Neutrophil (primary cell): ENCODE measurements around the gene IL20.

ENCODE experiments used
- H3K27ac ChIP-seq: fragments of 200-600 bp; sonication (generic); 2 replicates; pipeline ENCODE4 v1.5.1; 2016; ENCODE audit warnings: mild to moderate bottlenecking, moderate library complexity
- H3K27me3 ChIP-seq: fragments of 200-600 bp; sonication (generic); 2 replicates; pipeline ENCODE4 v1.6.0; 2016; ENCODE audit warnings: mild to moderate bottlenecking
- H3K36me3 ChIP-seq: fragments of 200-600 bp; sonication (generic); 2 replicates; pipeline ENCODE4 v1.5.1; 2017
- H3K4me1 ChIP-seq, 2 experiments: fragments of 200-600 bp in 1 of 2; sonication (generic) in 1 of 2; 1 replicate in 1 of 2; 2 replicates in 1 of 2; pipeline versions ENCODE4 v1.5.1 to v1.6.1; 2013 to 2016; ENCODE audit warnings: low read depth in 1 of 2, low read length in 1 of 2, mild to moderate bottlenecking in 1 of 2, moderate library complexity in 1 of 2; ENCODE audit not compliant: control insufficient read depth in 1 of 2, insufficient read depth in 1 of 2
- H3K4me3 ChIP-seq, 2 experiments: fragments of 200-600 bp in 1 of 2; sonication (generic) in 1 of 2; 1 replicate in 1 of 2; 2 replicates in 1 of 2; pipeline ENCODE4 v1.5.1; 2013 to 2016; ENCODE audit warnings: low read depth in 1 of 2, low read length in 1 of 2, mild to moderate bottlenecking in 1 of 2, moderate library complexity in 1 of 2
- H3K9me3 ChIP-seq: fragments of 200-600 bp; sonication (generic); 2 replicates; pipeline ENCODE4 v1.5.1; 2016
- CTCF ChIP-seq: fragments of 200-600 bp; sonication (generic); IDR thresholded peaks from 2 replicates; pipeline ENCODE4 v1.5.1; 2016; ENCODE audit warnings: antibody characterized with exemption

Gene IL20

GRCh38 chr1:206842854-206843253 lies 22.6 kb upstream of the IL20 start:
- Histone ChIP-seq H3K27me3 (no peaks in the 10 kb centered on the region), H3K9me3 (no peaks in the 10 kb centered on the region), H3K4me1 (no peaks in the 10 kb centered on the region), H3K27ac (no peak overlapping the region), H3K4me3 (no peak overlapping the region), H3K36me3 (no peaks in the 10 kb centered on the region)
- TF ChIP-seq CTCF, result no peak

- TF ChIP-seq CTCF, result no peak
- Histone ChIP-seq H3K27ac (no peak overlapping the region), H3K4me1 (no peaks in the 10 kb centered on the region), H3K4me3 (no peak overlapping the region), H3K9me3 (no peaks in the 10 kb centered on the region), H3K27me3 (no peaks in the 10 kb centered on the region), H3K36me3 (no peaks in the 10 kb centered on the region)
Observed at GRCh38 chr1:206843626-206844025, 21.8 kb upstream of the IL20 start.

DNA sequence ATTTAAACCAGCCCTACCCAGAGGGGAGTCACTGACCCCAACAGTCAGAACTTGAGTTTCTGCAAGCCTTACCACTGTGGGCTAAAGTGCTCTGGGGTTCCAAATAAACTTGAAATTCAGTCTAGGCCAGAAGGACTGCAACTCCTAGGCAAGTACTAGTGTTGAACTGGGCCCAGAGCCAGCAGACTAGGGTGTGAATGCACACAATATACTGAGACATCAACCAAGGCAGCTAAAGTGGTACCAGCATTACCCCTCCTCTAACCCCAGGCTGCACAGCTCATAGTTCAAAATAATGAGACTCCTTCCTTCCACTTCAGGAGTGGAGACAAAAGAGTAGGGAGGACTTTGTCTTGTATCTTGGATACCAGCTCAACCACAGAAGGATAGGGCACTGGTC lies 18.9 kb upstream of the IL20 start:
- Histone ChIP-seq H3K36me3 (no peaks in the 10 kb centered on the region), H3K9me3 (no peaks in the 10 kb centered on the region), H3K27me3 (no peaks in the 10 kb centered on the region), H3K4me1 (no peaks in the 10 kb centered on the region), H3K4me3 (no peak overlapping the region), H3K27ac (no peak overlapping the region)
- TF ChIP-seq CTCF, result no peak

DNA sequence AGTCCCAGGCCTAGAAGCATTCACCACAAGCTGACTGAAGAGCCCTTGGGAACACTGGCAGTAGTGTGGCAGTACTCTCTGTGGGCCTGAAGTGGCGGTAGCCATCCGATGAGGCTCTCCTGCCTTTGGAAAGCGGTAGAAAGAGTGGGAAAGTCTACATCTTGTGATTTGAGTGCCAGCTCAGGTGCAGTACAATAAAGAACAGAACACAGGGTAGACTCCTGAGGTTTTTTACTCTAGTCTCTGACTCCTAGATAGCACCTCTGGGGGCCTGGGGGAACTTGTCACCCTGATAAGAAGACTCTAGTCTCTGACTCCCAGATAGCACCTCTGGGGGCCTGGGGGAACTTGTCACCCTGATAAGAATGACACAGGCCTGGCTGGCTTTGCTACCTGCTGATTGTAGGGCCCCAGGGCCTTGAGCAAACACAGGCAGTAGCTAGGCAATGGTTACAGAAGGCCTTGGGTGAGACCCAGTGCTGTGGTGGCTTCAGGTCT lies 18.0 kb upstream of the IL20 start:
- Histone ChIP-seq H3K4me1 (no peaks in the 10 kb centered on the region), H3K9me3 (no peaks in the 10 kb centered on the region), H3K27ac (no peak overlapping the region), H3K36me3 (no peaks in the 10 kb centered on the region), H3K27me3 (no peaks in the 10 kb centered on the region), H3K4me3 (no peak overlapping the region)
- TF ChIP-seq CTCF, result no peak

GRCh38 chr1:206847946-206848345 lies 17.5 kb upstream of the IL20 start:
- H3K27ac ChIP-seq, result no peak overlapping the region
- TF ChIP-seq CTCF, result no peak
- H3K36me3 ChIP-seq, result no peaks in the 10 kb centered on the region
- H3K27me3 ChIP-seq, result no peaks in the 10 kb centered on the region
- H3K4me1 ChIP-seq, result no peaks in the 10 kb centered on the region
- H3K9me3 ChIP-seq, result no peaks in the 10 kb centered on the region
- H3K4me3 ChIP-seq, result no peak overlapping the region

DNA sequence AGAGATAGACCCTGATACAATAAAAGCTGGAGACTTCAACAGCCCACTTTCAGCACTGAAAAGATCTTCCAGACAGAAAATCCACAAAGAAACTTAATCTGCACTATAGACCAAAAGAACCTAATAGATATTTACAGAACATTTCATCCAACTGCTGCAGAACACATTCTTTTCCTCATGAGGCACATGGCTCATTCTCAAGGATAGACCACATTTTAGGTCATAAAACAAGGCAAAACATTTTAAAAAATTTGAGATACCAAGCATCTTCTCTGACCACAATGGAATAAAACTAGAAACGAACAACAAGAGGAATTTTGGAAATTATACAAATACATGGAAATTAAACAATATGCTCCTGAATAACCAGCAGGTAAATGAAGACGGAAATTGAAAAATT lies 15.0 kb upstream of the IL20 start:
- Histone ChIP-seq H3K4me3 (no peak overlapping the region), H3K9me3 (no peaks in the 10 kb centered on the region), H3K27me3 (no peaks in the 10 kb centered on the region)

More for the DNA sequence above, 15.0 kb upstream of the IL20 start:
- H3K36me3 ChIP-seq, result no peaks in the 10 kb centered on the region
- TF ChIP-seq CTCF, result no peak
- no peak overlapping the region for H3K27ac ChIP-seq
- H3K4me1 ChIP-seq, result no peaks in the 10 kb centered on the region
